NCI-H526 treated with DMSO at 0.1 percent for 48 hours (cell line): ENCODE results near the gene LRG1.

Experiments used
- DNase-seq: peaks from one replicate; lab custom pipeline; 2025; lab: John Stamatoyannopoulos, UW

LRG1 gene

GRCh38 chr19:4493104-4493928 is 46.5 kb downstream of the LRG1 start:
- no peak for DNase-seq

- no peak for DNase-seq
Measured at GRCh38 chr19:4492337-4493103, 47.3 kb downstream of the LRG1 start.

- DNase-seq, result no peak
Measured at GRCh38 chr19:4491446-4491845, 48.4 kb downstream of the LRG1 start.

GRCh38 chr19:4488496-4488895 is 51.3 kb downstream of the LRG1 start:
- DNase-seq, result no peak

GRCh38 chr19:4487572-4487971 is 52.3 kb downstream of the LRG1 start:
- DNase-seq, result no peak
